Endothelial cell of umbilical vein (primary cell): ENCODE results near the gene TAF3. TPM values are rescaled to one million over a fixed set of nuclear protein-coding genes. Genes with fewer than 3 reads are reported as not detected.

Experiments
- BruUV-seq: library from RNA; stranded (reverse); fragments of 400-500 nt; replicated peaks from 2 replicates; lab custom pipeline; 2021; lab: Mats Ljungman, UMichigan
- CTCF ChIA-PET: fragments of 300-600, 350-600 bp; sonication (Branson Sonifier 250); formaldehyde crosslinking; loops from one replicate; lab custom pipeline; 2021; ENCODE audit warnings: antibody characterized with exemption, inconsistent platforms; lab: Charles Lee
- POLR2A ChIA-PET: fragments of 300-600, 350-600 bp; sonication (Branson Sonifier 250); formaldehyde crosslinking; loops from one replicate; lab custom pipeline; 2021; ENCODE audit warnings: antibody characterized with exemption, inconsistent platforms; lab: Charles Lee
- DNase-seq: peaks from one replicate; pipeline ENCODE4 v3.0.0-alpha.2; 2011; ENCODE audit warnings: low read depth, low spot score
- FAIRE-seq: peaks from 2 replicates; lab custom pipeline; 2011; peaks lifted over from hg19 to GRCh38; lab: Jason Lieb, UNC
- H2AFZ ChIP-seq: 2 replicates; pipeline ENCODE4 v1.6.0; 2012; ENCODE audit warnings: low read depth, low read length, control low read depth, inconsistent platforms
- H3K27ac ChIP-seq: 2 replicates; pipeline ENCODE4 v1.5.1; 2011; ENCODE audit warnings: low read depth, mild to moderate bottlenecking, control low read depth, low read length, moderate library complexity; ENCODE audit not compliant: insufficient read depth
- H3K27me3 ChIP-seq, 2 experiments: 2 replicates each; pipeline versions ENCODE4 v1.6.0 to v1.6.1; 2011; ENCODE audit warnings: low read length in 2 of 2, mixed read lengths in 1 of 2; ENCODE audit not compliant: control insufficient read depth in 2 of 2, insufficient read depth in 2 of 2
- H3K36me3 ChIP-seq, 2 experiments: 2 replicates in 1 of 2; 3 replicates in 1 of 2; pipeline ENCODE4 v1.5.1; 2011; ENCODE audit warnings: low read length in 2 of 2, mild to moderate bottlenecking in 1 of 2, moderate library complexity in 1 of 2; ENCODE audit not compliant: control insufficient read depth in 2 of 2, insufficient read depth in 2 of 2; ENCODE audit errors: extremely low read depth in 1 of 2
- H3K4me1 ChIP-seq: 3 replicates; pipeline ENCODE4 v1.5.1; 2011; ENCODE audit warnings: mild to moderate bottlenecking, low read length; ENCODE audit not compliant: control insufficient read depth, insufficient read depth; ENCODE audit errors: extremely low read depth
- H3K4me2 ChIP-seq: 2 replicates; pipeline ENCODE4 v1.6.1; 2011; ENCODE audit warnings: low read length, control low read depth, mixed read lengths; ENCODE audit not compliant: insufficient read depth
- H3K4me3 ChIP-seq, 3 experiments: fragments of 200-600 bp in 1 of 3; sonication (generic), shearing (Covaris generic) in 1 of 3; replicated peaks in 1 of 3; 2 replicates each; pipeline ENCODE4 v1.5.1; 2011 to 2016; ENCODE audit warnings: control low read depth in 3 of 3, low read length in 3 of 3, mild to moderate bottlenecking in 2 of 3, inconsistent platforms in 1 of 3, low read depth in 1 of 3, moderate library complexity in 1 of 3; ENCODE audit not compliant: insufficient read depth in 1 of 3
- H3K79me2 ChIP-seq: 2 replicates; pipeline ENCODE4 v1.6.0; 2012; ENCODE audit warnings: low read length, inconsistent platforms; ENCODE audit not compliant: control insufficient read depth, insufficient read depth
- H3K9ac ChIP-seq: replicated peaks from 2 replicates; pipeline ENCODE3; 2011; ENCODE audit warnings: low read length, control low read depth; ENCODE audit not compliant: insufficient read depth; ENCODE audit errors: extremely low read depth
- H3K9me1 ChIP-seq: replicated peaks from 3 replicates; pipeline ENCODE4 v1.6.0; 2011; ENCODE audit warnings: mild to moderate bottlenecking, low read length; ENCODE audit not compliant: control insufficient read depth, insufficient read depth; ENCODE audit errors: extremely low read depth
- H3K9me3 ChIP-seq: replicated peaks from 2 replicates; pipeline ENCODE4 v1.5.1; 2012; ENCODE audit warnings: low read length, inconsistent platforms; ENCODE audit not compliant: control insufficient read depth, insufficient read depth
- H4K20me1 ChIP-seq: replicated peaks from 2 replicates; pipeline ENCODE3; 2011; ENCODE audit warnings: mild to moderate bottlenecking, low read length; ENCODE audit not compliant: control insufficient read depth, insufficient read depth; ENCODE audit errors: extremely low read depth
- EZH2 ChIP-seq: IDR thresholded peaks from 2 replicates; pipeline ENCODE4 v1.6.1; 2012; ENCODE audit warnings: borderline replicate concordance, low read depth, mild to moderate bottlenecking, moderate library complexity, low read length, inconsistent platforms; ENCODE audit not compliant: severe bottlenecking
- FOS ChIP-seq: IDR thresholded peaks from 2 replicates; pipeline ENCODE4 v1.6.1; 2011; ENCODE audit warnings: mild to moderate bottlenecking, low read length, moderate library complexity, borderline replicate concordance; ENCODE audit not compliant: insufficient read depth
- GATA2 ChIP-seq: IDR thresholded peaks from 2 replicates; pipeline ENCODE4 v1.7.0; 2011; ENCODE audit warnings: low read depth, mild to moderate bottlenecking, moderate library complexity, mixed read lengths, low read length; ENCODE audit not compliant: insufficient read length, insufficient read depth
- JUN ChIP-seq: IDR thresholded peaks from 2 replicates; pipeline ENCODE4 v1.6.1; 2011; ENCODE audit warnings: borderline replicate concordance, low read depth; ENCODE audit not compliant: insufficient read length, insufficient read depth
- MYC ChIP-seq: IDR thresholded peaks from one replicate; pipeline ENCODE4 v1.6.1; 2011; ENCODE audit warnings: mild to moderate bottlenecking, low read depth, low read length
- POLR2A ChIP-seq: IDR thresholded peaks from 2 replicates; pipeline ENCODE4 v1.6.1; 2012; ENCODE audit warnings: low read depth, mild to moderate bottlenecking, control low read depth, low read length
- POLR2AphosphoS5 ChIP-seq: IDR thresholded peaks from 2 replicates; pipeline ENCODE4 v1.6.1; 2012; ENCODE audit warnings: low read depth, mild to moderate bottlenecking, control low read depth, low read length, moderate library complexity; ENCODE audit not compliant: insufficient read depth
- dilution Hi-C: fragments of 300-500 bp; cut with MboI; formaldehyde crosslinking; loops from one replicate; pipeline ENCODE4 v1.15.0; 2019; ENCODE audit warnings: low sequenced_read_pairs; ENCODE audit not compliant: extremely low pct_ligation_motif_present
- intact Hi-C: fragments of 100-400 bp; cut with micrococcal nuclease; formaldehyde crosslinking; loops from one replicate; pipeline ENCODE4 v1.10.0; 2022
- polyA plus RNA-seq, 4 experiments: library from polyadenylated mRNA; depleted of rRNA in 3 of 4; stranded (reverse) in 3 of 4; unstranded in 1 of 4; fragments of >200 nt; gene quantifications; 2 replicates each; pipeline versions ENCODE4 v1.2.1 to v1.2.3, GENCODE V29; 2011 to 2012; ENCODE audit warnings: missing spikeins in 1 of 4
- total RNA-seq: library from RNA; stranded (reverse); gene quantifications from 2 replicates; pipeline ENCODE4 v1.2.3, GENCODE V29; 2021
- TF ChIP-seq, protein P1 (sequence below): IDR thresholded peaks from 2 replicates; pipeline ENCODE4 v1.6.1; 2011; ENCODE audit not compliant: insufficient read depth, insufficient read length
- TF ChIP-seq, protein P2 (sequence below), 2 donors: IDR thresholded peaks; 1 replicate in 1 of 2; 2 replicates in 1 of 2; pipeline ENCODE4 v1.5.1; 2011; ENCODE audit warnings: low read length in 2 of 2, mild to moderate bottlenecking in 2 of 2, moderate library complexity in 2 of 2, control low read depth in 1 of 2, inconsistent platforms in 1 of 2, low read depth in 1 of 2; ENCODE audit not compliant: insufficient read depth in 1 of 2; ENCODE audit errors: extremely low read depth in 1 of 2

Gene TAF3
- total and polyA plus RNA-seq, 2 donors (not counting 3 experiments of a cell fraction or from before 2014, with no cell fraction given), result 2.4 to 10.5 TPM

DNA sequence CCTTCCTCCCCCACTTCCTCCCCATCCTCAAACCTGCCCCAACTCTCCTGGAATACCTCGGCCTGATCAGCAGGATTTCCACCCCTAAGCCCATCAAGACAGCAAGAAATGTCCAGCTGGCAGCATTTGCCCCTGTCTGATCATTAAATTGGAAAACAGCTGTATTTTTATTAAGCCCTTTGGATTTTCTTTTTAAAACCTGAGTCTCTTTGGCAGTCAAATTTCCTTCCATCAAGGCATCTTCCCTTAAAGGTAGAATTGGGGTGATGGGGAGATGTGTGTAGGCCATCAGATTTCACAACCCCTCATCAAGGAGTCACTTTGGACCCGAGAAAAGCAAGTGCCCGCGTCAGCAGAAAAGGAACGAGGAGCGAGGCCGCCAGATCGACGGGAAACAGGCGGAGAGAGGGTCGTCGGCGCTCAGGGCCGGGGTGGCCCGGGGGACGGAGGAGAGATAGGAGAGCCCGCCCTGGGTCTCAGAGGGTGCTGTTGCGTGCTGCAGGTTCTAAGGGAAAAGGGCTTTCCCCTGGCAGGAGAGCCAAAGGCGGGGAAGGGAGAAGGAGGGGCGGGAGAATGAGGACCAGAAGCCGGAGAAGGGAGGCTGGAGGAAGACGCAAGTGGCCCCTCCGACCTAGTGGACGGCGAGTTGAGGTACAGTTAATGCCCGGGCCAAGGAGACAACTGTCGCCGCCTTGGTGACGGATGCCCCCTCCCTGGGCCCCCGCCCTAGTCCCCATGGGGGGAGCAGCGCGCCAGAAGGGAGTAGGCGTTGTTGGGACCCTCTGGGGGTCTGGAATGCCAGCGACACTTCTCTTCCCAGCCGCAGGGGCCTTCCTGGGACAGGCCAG is 224.6 kb downstream of the TAF3 start:
- Histone ChIP-seq H3K36me3 (no peaks in the 10 kb centered on the region), H4K20me1 (no peaks in the 10 kb centered on the region), H2AFZ (peak overlapping the region; percentile 85), H3K27ac (no peak overlapping the region), H3K4me1 (peaks cover 74% of the 10 kb centered on the region), H3K9ac (no peak overlapping the region), H3K9me1 (no peaks in the 10 kb centered on the region), H3K4me3 (no peak overlapping the region), H3K4me2 (peak overlapping the region; percentile 42), H3K9me3 (no peaks in the 10 kb centered on the region), H3K27me3 (peaks cover 20 to 22% of the 10 kb centered on the region in 2 experiments), H3K79me2 (peaks cover 4% of the 10 kb centered on the region)
- peak; percentile 15 for DNase-seq
- CTCF ChIA-PET, result interaction anchor here (1.8 kb wide), 1 partner anchor 171 kb away, joined by 8 read pairs; no protein-coding TSS in a partner anchor
- BruUV-seq, result no TSS peak
- POLR2A ChIA-PET, result no interaction called here
- dilution Hi-C loops (no loop called here), intact Hi-C loops (no loop called here)
- FAIRE-seq, result peak; percentile 21
- TF ChIP-seq POLR2AphosphoS5 (no peak), EZH2 (no peak), JUN (no peak), MYC (no peak), POLR2A (no peak), FOS (no peak), GATA2 (no peak)
- TF ChIP-seq, protein P1, sequence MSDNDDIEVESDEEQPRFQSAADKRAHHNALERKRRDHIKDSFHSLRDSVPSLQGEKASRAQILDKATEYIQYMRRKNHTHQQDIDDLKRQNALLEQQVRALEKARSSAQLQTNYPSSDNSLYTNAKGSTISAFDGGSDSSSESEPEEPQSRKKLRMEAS, result no peak
- TF ChIP-seq, protein P2, sequence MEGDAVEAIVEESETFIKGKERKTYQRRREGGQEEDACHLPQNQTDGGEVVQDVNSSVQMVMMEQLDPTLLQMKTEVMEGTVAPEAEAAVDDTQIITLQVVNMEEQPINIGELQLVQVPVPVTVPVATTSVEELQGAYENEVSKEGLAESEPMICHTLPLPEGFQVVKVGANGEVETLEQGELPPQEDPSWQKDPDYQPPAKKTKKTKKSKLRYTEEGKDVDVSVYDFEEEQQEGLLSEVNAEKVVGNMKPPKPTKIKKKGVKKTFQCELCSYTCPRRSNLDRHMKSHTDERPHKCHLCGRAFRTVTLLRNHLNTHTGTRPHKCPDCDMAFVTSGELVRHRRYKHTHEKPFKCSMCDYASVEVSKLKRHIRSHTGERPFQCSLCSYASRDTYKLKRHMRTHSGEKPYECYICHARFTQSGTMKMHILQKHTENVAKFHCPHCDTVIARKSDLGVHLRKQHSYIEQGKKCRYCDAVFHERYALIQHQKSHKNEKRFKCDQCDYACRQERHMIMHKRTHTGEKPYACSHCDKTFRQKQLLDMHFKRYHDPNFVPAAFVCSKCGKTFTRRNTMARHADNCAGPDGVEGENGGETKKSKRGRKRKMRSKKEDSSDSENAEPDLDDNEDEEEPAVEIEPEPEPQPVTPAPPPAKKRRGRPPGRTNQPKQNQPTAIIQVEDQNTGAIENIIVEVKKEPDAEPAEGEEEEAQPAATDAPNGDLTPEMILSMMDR (IDR thresholded peaks at IDR 0.05; ENCODE audit: extremely low read depth in 1 of 2, insufficient read depth in 1 of 2, low read depth in 1 of 2, low read length in 2 of 2), result no peak
